HG03457 (cell line): ENCODE results near the gene FAXDC2.

ENCODE experiments used
- ATAC-seq: cut with Tn5 transposase; IDR thresholded peaks from one replicate; pipeline ENCODE4 v1.9.1; 2021; ENCODE audit warnings: moderate number of reproducible peaks; ENCODE audit not compliant: unreplicated experiment

Gene FAXDC2

DNA sequence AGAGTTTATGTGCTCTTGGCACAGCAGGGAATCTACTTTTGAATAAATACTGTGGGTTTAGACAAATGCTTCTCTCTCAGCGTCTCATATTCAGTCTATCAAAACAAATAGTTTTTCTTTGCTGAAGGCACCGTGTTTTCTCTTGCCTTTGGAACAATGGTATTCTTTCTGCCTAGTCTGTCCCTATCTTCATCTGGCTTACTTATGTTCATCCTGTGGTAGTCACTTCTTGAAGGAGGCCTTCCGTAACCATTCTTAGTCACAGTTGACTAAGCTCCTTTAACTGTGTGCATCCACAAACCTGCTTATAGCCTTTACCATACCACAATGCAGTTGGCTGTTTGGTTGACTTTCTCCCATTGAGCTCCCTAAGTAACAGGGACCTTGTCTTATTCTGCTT lies 49.3 kb downstream of the FAXDC2 start:
- no peak for ATAC-seq

- ATAC-seq, result no peak
Observed at GRCh38 chr5:154800582-154800981, 49.8 kb downstream of the FAXDC2 start.

DNA sequence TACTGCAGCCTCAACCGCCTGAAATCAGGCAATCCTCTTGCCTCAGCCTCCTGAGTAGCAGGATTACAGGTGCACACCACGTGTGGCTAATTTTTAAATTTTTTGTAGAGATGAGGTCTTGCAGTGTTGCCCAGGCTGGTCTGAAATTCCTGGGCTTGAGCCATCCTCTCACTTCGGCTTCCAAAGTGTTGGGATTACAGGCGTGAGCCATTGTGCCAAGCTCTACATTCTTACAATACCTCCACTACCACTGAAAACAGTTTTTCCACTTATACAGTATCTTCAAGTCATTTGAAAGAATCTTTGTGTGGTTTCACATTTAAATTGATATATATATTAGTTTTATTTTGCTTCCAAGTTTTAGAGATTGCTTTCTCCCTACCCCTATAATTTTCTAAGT lies 52.6 kb downstream of the FAXDC2 start:
- no peak for ATAC-seq

GRCh38 chr5:154795235-154795596 lies 55.2 kb downstream of the FAXDC2 start:
- no peak for ATAC-seq

- no peak for ATAC-seq
Observed at GRCh38 chr5:154794525-154795234, 55.7 kb downstream of the FAXDC2 start.

DNA sequence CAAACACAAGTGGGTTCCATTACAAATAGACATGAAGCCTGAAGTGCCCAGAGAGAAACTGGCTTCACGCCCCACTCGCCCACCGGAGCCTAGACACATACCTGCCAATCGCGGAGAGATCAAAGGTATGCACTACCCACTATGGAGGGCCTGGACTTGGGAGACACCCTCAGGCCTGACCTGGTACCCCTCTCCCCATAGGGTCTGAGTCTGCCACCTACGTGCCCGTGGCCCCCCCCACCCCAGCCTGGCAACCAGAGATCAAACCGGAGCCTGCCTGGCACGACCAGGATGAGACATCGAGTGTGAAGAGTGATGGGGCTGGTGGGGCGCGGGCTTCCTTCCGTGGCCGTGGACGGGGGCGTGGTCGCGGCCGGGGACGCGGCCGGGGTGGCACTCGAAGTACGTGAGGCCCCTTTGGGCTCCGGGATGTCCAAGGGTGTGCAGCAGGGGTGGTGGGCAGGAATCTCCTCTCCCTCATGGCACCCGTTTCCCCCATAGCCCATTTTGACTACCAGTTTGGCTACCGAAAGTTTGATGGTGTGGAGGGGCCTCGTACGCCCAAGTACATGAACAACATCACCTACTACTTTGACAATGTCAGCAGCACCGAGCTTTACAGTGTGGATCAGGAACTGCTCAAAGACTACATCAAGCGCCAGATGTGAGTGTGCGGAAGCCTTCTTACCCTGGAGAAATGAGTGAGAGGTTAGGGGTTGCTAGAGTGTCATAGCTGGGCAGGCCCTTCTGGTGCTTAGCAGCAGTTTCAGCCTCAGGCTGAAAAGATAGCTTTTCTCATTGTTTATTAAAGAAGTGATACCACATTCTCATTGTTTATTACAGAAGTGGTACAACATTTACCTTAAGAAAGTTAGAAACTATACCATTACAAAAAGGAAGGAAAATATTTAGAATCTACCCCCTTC lies 56.5 kb downstream of the FAXDC2 start:
- no peak for ATAC-seq

DNA sequence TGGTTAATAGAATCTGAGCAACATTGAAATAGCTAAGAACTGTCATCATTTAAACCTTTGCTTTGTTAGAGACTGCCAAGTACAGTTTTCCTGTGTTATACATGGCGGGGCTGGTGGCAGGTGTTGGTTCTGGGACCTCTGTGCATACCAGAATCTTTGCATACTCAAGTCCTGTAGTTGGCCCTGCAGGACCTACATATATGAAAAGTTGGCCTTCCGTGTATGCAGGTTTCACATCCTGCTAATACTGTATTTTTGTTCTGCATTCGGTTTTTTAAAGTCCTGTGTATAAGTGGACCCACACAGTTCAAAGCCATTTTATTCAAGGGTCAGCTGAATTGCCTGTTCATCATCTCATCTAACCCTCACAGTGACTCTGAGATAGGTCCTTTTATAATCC lies 58.9 kb downstream of the FAXDC2 start:
- ATAC-seq, result no peak

DNA sequence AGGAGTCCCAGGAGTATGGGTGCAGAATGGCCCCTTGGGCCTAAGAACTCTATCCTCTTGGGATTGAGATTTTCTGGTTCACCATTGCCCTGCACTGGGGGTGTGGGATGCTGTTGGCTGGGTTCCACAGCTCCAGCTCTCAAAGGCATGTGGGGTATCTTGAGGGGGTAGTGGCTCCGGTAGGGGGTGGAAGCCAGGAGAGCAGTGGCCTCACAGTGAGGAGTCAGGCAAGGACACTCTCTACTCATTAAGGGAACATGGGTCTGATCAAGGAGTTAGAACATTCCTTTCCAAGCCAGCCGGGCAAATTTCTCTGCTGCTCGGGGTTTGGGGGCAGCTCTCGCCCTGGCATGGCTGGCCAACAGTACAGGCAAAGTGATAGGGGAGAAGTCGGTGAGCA lies 62.2 kb downstream of the FAXDC2 start:
- ATAC-seq, result no peak

GRCh38 chr5:154786414-154786813 lies 64.0 kb downstream of the FAXDC2 start:
- no peak for ATAC-seq

DNA sequence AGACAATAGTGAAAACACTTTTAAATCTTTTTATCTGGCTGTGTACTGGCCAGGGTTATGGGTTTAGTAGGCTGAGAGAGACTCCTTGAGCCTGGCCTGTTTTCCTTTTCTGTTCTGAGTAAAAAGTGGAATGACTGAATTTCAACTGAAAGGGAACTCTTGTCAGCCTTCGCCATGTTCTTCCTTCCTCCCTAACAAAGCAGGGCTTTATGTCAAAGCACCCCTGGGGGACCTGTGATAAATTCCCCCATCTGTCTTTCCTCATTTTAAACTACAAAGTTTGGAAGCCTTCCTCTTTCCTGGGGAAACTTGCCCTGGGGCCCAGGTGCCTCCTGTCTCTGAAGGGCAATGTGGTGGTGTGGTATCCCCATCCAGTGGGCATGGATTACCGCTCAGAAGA lies 65.5 kb downstream of the FAXDC2 start:
- no peak for ATAC-seq

- ATAC-seq, result peak; percentile 57
Observed at GRCh38 chr5:154783774-154784460, 66.5 kb downstream of the FAXDC2 start.

GRCh38 chr5:154782812-154783592 lies 67.4 kb downstream of the FAXDC2 start:
- no peak for ATAC-seq

GRCh38 chr5:154782326-154782725 lies 68.1 kb downstream of the FAXDC2 start:
- no peak for ATAC-seq

DNA sequence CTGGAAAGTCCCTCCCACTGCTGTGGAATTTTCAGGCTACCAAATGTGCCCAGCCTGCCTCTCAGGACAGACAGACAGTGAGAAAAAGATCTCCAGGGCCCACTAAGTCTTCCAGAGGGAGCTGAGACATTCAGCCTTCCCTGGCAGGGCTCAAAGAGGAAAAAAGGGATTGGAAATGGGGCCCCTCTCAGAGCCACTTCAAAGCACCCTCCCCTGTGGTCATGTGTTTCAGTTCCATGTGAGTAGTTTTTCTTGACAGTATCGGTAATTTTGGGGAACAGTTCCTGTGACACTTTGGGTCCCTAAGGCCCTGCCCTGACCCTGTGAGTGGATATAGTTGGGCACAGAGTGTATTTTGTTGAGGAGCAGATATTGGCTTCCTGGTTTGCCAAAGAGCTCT lies 70.3 kb downstream of the FAXDC2 start:
- ATAC-seq, result no peak

GRCh38 chr5:154779105-154779504 lies 71.3 kb downstream of the FAXDC2 start:
- ATAC-seq, result no peak

DNA sequence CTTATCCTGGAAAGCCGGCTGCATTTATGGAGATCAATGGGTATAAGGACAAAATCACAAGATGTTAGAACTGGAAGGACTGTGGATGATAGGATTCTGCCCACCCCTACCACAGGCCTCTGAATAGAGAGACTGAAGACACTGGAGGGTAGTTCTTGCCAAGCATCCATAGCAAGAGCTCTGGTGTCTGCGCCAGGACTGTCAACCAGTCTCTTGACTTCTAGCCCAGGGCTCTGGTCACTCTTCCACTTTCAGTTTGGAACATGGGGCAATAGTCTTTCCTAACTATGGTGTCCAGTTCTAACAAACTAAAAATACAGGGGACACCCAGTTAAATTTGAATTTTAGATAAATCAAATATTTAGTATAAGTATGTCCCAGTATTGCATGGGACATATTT lies 71.9 kb downstream of the FAXDC2 start:
- ATAC-seq, result no peak

DNA sequence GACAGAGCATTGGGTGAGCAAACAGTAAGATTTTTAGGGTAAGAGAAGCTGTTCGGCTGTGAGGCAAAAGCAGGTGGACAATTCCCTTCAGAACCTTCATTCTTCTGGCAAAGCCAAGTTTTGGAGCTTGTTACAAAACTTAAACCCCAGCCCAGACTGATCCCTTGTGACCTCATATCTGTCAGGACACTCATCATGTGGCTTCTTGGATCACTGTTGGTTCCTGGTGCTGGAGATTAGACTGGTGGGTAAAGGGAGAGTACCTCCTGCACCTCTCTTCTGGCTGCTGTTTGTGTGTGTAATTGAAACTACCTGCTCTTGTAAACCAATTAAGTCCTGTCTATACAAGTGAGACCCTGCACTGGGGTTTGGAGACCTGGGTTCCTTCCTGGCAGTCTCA lies 74.2 kb downstream of the FAXDC2 start:
- no peak for ATAC-seq

DNA sequence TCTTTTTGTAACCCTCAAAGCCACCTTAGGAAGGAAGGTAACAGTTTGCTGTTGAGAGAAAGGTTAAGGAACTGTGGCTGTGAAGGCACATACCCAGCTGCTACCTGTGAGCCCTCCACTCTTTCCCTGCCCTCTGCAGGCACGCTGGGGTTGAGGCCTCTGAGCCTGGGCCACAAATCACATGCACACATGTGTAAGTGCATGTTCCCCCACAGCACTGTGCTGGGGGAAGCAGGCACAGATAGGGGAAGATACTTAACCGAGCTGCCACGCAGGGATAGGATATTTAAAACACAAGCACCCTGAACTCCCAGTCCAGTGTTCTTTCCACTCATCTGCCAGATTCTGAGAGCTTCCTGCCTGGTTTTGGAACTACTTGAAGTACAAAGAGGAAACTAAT lies 77.1 kb downstream of the FAXDC2 start:
- ATAC-seq, result no peak

DNA sequence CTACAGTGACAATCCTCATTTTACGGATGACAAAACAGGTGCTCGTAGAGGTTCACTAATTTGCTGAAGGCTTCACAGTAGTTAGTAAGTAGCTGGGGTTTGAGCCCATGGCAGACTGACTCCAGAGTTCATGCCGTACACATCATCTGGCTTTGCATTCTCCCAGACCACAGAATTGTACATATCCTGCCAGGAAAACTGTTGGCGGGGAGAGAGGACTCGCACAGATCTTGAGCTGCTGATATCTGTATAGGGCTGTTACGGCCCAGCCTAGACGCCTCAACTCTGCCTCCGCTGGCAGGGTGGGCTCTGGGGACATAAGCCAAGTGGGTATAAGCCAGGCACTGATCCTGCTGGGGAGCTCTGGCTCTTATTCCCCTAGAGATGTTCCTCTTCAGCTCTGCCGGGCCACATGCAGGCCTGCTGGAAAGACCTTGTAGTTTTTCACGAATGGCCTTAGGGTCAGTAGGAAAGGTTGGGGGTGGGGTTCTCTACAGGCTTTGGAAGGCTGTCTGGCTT lies 79.0 kb downstream of the FAXDC2 start:
- no peak for ATAC-seq

- ATAC-seq, result no peak
Observed at GRCh38 chr5:154770111-154770510, 80.3 kb downstream of the FAXDC2 start.
